Activated T-cell treated with anti-CD3 and anti-CD28 coated beads, Interleukin-2, amount 50 U/mL, for 72 hours (primary cell): ENCODE measurements around the gene AGAP1. TPM values are rescaled to one million over a fixed set of nuclear protein-coding genes. Genes with fewer than 3 reads are reported as not detected.

ENCODE experiments used
- ATAC-seq, 2 donors: fragments of 150-1000 bp; cut with Tn5 transposase; replicated peaks in 1 of 2; 2 replicates each; pipeline ENCODE4 v1.10.0; 2021; ENCODE audit warnings: moderate library complexity in 2 of 2, mild to moderate bottlenecking in 1 of 2
- DNase-seq, 2 donors: peaks; one replicate each; pipeline ENCODE4 v3.0.0; 2021 to 2022; ENCODE audit warnings: mixed read lengths in 1 of 2
- H3K27ac Mint-ChIP-seq: one replicate; pipeline ENCODE4 v1.8.0; 2022; ENCODE audit warnings: mild to moderate bottlenecking, moderate library complexity, mixed read lengths
- H3K27me3 Mint-ChIP-seq: one replicate; pipeline ENCODE4 v1.8.0; 2022; ENCODE audit warnings: low read depth, mixed read lengths
- H3K36me3 Mint-ChIP-seq, 2 donors: one replicate each; pipeline ENCODE4 v1.8.0; 2022; ENCODE audit warnings: mixed read lengths in 2 of 2, mild to moderate bottlenecking in 1 of 2; ENCODE audit not compliant: insufficient read depth in 2 of 2
- H3K4me1 Mint-ChIP-seq: one replicate; pipeline ENCODE4 v1.8.0; 2022; ENCODE audit warnings: low read depth, mixed read lengths
- H3K4me3 Mint-ChIP-seq, 2 donors: one replicate each; pipeline ENCODE4 v1.8.0; 2022; ENCODE audit warnings: mild to moderate bottlenecking in 2 of 2, mixed read lengths in 2 of 2, moderate library complexity in 2 of 2
- H3K9me3 Mint-ChIP-seq, 2 donors: one replicate each; pipeline ENCODE4 v1.8.0; 2022; ENCODE audit warnings: mixed read lengths in 2 of 2
- total RNA-seq, 2 donors: library from RNA; stranded (reverse); gene quantifications; one replicate each; pipeline ENCODE4 v1.2.3, GENCODE V29; 2022

The AGAP1 gene
- total RNA-seq, 2 donors from 2014 or later = 0.74 to 2.9 TPM

DNA sequence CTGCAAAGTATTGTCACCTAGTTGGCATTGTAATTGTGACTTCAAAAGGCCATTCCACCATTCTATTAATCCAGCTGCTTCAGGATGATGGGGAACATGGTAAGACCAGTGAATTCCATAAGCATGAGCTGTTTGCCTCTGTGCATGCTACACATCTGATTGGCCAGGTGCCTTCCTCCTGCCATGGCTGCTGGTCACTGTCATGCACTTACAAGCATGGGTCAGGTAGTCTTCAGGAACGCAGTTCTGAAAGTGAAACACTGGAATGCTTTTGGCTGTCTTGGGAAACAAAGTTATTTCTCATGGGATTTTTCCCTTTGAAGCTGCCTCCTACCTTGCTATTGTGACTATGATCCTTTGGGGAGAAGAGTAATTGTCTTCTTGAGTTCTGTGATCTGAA lies 406.8 kb downstream of the AGAP1 start:
- H3K4me1 Mint-ChIP-seq = no peaks in the 10 kb centered on the region
- no peaks in the 10 kb centered on the region for H3K9me3 Mint-ChIP-seq
- H3K27ac Mint-ChIP-seq = no peak overlapping the region
- no peaks in the 10 kb centered on the region for H3K36me3 Mint-ChIP-seq
- ATAC-seq (no peak), DNase-seq (no peak)
- H3K4me3 Mint-ChIP-seq = no peak overlapping the region
- H3K27me3 Mint-ChIP-seq = peaks cover 15% of the 10 kb centered on the region

DNA sequence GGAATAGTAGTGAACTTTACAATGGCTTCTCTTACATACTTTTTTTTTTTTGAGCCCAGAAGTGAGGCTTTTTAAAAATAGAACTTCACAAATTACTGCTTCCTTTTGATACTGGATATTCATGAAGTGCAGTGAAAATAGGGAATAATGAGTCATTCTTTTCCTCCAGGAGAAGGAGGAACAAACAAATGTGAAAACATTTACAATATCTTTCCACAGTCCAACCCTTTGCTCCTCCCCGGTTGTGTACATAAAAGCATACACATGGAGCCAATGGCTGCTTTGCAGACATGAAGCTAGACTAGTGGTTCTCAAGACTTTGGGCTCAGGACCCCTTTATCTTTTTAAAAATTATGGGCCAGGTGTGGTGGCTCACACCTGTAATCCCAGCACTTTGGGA lies 407.4 kb downstream of the AGAP1 start:
- Mint-ChIP-seq H3K4me3 (no peak overlapping the region), H3K27me3 (peaks cover 21% of the 10 kb centered on the region), H3K4me1 (no peaks in the 10 kb centered on the region), H3K27ac (no peak overlapping the region), H3K36me3 (no peaks in the 10 kb centered on the region), H3K9me3 (no peaks in the 10 kb centered on the region)
- DNase-seq = no peak
- no peak for ATAC-seq

DNA sequence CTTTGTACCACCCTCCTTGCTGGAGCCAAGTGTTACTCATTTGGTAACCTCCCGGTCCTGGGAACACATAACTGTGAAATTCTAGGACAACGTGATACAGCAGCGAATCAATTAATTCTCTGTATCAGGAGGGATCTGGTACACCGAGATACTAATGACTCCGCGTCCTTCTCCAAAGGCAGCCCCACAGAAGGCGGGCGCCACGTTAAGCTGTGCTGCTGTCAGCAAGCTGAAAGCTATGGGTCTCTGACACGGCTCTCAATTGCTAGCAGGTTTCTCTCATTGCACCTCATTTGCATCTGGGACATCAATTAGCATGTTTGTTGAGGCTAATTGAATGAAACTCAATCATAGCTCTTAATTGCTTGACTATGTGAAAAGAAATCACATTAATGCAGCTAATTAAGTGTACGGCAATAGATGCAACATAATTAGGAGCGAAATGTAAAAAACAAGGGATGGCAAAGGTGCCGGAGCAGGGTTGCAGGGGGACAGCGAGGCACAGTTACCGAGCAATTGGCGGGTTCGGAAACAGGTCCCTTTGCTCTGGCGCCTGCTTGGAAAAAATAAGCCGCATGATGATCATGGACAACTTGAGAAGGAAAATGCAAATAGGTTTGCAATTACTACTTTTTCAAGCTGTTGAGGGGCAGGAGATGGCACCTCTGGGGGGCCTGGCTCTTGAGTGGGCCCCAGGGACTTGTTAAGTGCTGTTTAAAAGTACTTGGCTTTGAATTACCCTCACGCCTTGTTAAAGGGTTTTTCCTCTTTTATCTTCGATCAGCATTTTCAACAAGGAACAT lies 410.1 kb downstream of the AGAP1 start:
- Mint-ChIP-seq H3K36me3 (no peaks in the 10 kb centered on the region), H3K9me3 (no peaks in the 10 kb centered on the region), H3K27ac (no peak overlapping the region), H3K4me1 (no peaks in the 10 kb centered on the region), H3K27me3 (peaks cover 32% of the 10 kb centered on the region), H3K4me3 (no peak overlapping the region)
- DNase-seq (no peak), ATAC-seq (no peak)

DNA sequence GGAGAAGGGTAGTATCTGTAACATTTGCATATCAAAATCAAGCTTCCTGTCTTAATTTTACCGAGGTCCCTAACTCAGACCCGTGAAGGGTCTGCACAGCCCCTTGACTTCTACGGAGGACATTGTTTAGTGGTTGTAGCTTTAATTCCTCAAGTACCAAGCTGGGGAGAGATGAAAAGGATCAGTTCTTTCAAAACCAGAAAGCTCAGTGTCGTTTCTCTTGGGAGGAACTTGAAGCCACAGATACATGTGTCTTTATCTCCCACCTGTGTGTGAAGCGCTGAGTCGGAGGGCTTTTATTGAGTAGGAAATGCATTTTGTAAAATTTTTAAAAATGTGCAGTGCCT lies 410.7 kb downstream of the AGAP1 start:
- ATAC-seq = no peak

DNA sequence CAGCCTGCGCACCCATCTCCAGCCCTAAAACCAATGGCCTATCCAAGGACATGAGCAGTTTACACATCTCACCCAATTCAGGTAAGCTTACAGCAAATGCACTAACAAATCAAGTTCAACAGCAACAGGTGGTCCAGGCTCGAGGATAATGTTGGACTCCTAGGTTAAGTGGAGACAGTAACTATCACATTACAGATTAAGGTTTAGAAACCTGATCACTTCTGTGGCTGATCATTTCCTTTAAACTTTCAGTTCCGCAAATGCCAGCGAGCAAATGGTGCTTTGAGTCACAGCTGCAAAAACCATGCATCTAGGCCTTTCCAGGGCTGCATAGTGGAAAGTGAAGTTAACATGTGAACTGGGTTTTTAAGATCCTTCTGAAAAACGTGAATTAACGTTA lies 415.0 kb downstream of the AGAP1 start:
- peaks cover 24% of the 10 kb centered on the region for H3K27me3 Mint-ChIP-seq
- no peak overlapping the region for H3K27ac Mint-ChIP-seq
- H3K4me1 Mint-ChIP-seq = no peaks in the 10 kb centered on the region
- no peaks in the 10 kb centered on the region for H3K36me3 Mint-ChIP-seq
- ATAC-seq (no peak), DNase-seq (no peak)
- no peak overlapping the region for H3K4me3 Mint-ChIP-seq
- H3K9me3 Mint-ChIP-seq = no peaks in the 10 kb centered on the region

More for the DNA sequence above, 410.7 kb downstream of the AGAP1 start:
- no peak for DNase-seq
- Mint-ChIP-seq H3K9me3 (no peaks in the 10 kb centered on the region), H3K27me3 (peaks cover 32% of the 10 kb centered on the region), H3K4me3 (no peak overlapping the region), H3K36me3 (no peaks in the 10 kb centered on the region), H3K27ac (no peak overlapping the region), H3K4me1 (no peaks in the 10 kb centered on the region)

DNA sequence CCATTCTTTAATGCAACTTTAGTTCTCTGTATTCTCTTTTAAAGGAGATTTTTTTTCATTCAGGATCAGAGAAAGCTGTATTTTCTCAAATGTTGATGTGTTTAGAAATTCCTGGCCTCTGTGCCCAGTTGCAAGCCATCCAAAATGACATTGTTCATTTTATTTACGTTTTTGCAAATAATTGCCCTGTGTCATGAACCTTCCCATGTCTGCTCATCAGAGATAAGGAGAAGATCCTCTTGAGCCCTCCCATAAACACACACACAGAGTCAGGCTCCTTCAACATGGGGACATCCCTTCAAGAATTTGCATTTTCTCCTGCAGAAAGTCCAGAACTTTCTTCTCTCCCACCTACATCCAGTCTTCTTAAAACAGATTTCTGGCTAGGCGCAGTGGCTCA lies 415.5 kb downstream of the AGAP1 start:
- Mint-ChIP-seq H3K27ac (no peak overlapping the region), H3K27me3 (peaks cover 25% of the 10 kb centered on the region), H3K9me3 (no peaks in the 10 kb centered on the region), H3K4me3 (no peak overlapping the region), H3K36me3 (no peaks in the 10 kb centered on the region), H3K4me1 (no peaks in the 10 kb centered on the region)
- DNase-seq (no peak), ATAC-seq (no peak)

DNA sequence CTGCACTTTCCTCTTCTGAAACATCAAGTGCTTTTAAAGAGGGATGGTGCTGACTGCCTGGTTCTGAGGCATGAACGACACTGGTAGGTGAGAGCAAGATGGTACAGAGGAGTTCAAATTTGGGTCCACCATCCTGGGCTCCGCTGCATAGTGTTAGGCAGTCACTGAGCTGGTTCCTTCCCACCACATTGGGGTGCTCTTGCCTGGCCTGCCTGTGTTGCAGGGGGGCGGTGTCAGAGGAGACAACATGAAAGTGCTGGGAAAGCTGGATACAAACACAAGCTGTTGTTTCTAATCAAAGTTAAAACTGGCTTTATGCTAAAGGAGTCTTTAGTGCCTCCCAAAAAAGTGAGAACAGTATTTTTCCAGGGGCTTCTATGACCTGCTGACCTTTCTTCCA lies 416.2 kb downstream of the AGAP1 start:
- Mint-ChIP-seq H3K9me3 (no peaks in the 10 kb centered on the region), H3K4me3 (no peak overlapping the region), H3K27me3 (peaks cover 27% of the 10 kb centered on the region), H3K36me3 (peaks cover 0 to 1% of the 10 kb centered on the region in 2 donors), H3K27ac (no peak overlapping the region), H3K4me1 (no peaks in the 10 kb centered on the region)
- DNase-seq = no peak
- no peak for ATAC-seq

DNA sequence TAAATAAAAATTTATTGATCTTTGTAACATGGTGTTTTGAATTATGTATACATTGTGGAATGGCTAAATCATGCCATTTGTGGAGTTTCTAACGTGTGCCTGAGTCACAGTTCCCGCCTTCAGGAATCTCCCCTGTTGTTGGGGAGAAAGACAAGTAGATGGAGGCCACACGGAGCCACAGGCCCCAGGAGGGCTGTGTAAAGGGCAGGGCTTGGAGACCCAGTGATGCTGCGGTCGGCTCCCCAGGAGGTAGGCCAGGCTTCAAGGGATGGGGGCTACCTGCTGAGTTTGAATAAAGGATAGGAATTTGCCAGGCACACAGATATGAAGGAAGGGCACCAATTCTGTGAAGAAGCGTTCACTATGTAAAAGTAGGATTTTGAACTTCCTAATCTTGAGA lies 417.3 kb downstream of the AGAP1 start:
- Mint-ChIP-seq H3K27me3 (peaks cover 19% of the 10 kb centered on the region), H3K36me3 (peaks cover 0 to 2% of the 10 kb centered on the region in 2 donors), H3K27ac (no peak overlapping the region), H3K4me3 (no peak overlapping the region), H3K4me1 (no peaks in the 10 kb centered on the region), H3K9me3 (peaks cover 0 to under 1% of the 10 kb centered on the region in 2 donors)
- no peak for DNase-seq
- ATAC-seq = no peak

DNA sequence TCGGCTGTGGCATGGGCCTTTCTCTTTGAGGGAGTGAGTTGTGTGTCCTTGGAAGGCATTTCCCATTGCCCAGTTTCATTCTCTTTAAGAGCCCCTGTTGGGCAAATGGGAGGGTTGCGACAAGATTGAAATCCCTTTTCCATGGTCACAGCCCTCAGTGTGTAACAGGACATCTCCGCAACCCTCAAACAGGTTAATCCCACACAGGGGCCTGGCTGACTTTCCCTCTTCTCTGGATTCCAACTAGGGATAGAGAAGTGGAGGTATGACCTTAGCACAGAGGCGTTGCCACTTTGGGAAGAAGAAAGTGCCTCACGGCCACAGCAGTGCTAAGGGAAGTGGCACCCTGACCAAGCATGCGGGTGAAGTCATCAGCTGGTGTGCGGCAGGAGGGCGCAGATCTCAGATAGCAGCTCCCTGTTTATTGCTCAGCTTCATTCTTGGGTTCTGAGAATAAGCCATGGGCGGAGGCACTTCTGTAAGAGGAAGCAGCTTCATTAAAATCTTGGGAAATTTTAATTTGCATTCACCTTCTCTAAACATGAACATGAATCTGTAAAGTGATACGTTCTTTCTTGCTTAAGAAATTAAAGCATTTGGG lies 417.9 kb downstream of the AGAP1 start:
- no peaks in the 10 kb centered on the region for H3K4me1 Mint-ChIP-seq
- H3K27ac Mint-ChIP-seq = no peak overlapping the region

DNA sequence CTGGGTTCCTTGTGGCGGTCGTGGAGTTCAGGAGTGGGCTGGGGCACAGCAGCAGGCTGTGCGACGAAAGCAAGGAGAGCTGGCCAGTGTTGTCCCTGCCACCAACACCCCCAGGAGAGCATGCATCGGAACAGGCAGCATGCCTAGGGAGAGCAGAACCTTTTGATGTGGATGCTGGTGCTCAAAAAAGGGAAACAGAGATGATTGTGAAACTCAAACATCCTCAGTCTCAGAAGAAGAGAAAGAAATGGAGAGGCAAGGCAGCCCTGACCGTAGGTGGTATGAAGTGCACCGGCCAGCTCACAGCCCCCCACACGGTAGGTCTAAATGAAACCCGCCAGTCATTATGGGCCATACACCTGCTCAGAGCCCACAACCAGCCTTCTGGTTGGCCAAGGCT lies 420.9 kb downstream of the AGAP1 start:
- Mint-ChIP-seq H3K4me3 (no peak overlapping the region), H3K4me1 (no peaks in the 10 kb centered on the region), H3K36me3 (peaks cover 0 to 4% of the 10 kb centered on the region in 2 donors), H3K27ac (no peak overlapping the region), H3K27me3 (peaks cover 9% of the 10 kb centered on the region), H3K9me3 (peaks cover 0 to 5% of the 10 kb centered on the region in 2 donors)
- no peak for ATAC-seq
- no peak for DNase-seq

More for the DNA sequence above, 417.9 kb downstream of the AGAP1 start:
- Mint-ChIP-seq H3K36me3 (peaks cover 0 to 4% of the 10 kb centered on the region in 2 donors), H3K9me3 (peaks cover 0 to 5% of the 10 kb centered on the region in 2 donors), H3K4me3 (no peak overlapping the region), H3K27me3 (peaks cover 13% of the 10 kb centered on the region)
- no peak for DNase-seq
- ATAC-seq = no peak

DNA sequence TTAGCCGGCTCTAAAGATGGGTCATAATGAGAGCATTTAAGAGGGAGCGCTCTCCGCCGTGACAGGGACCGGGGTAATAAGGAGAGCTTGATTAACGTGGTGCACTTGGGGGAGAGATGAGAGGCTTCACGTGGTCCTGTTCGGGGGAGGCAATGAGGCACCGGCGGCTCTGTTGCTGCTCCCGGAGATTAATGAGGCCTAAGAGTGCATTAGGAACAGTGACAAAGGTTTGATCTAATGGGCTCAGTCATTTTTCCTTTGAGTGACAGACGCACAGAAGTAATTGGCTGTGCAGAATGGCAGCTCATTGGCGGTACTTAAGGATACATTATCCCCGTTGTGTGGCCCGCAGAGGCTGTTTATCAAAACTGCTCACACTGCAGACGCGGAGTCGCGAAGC lies 423.7 kb downstream of the AGAP1 start:
- no peak overlapping the region for H3K27ac Mint-ChIP-seq
- H3K36me3 Mint-ChIP-seq = peaks cover 0 to 4% of the 10 kb centered on the region in 2 donors
- H3K4me3 Mint-ChIP-seq = no peak overlapping the region
- no peaks in the 10 kb centered on the region for H3K4me1 Mint-ChIP-seq
- ATAC-seq = no peak
- peaks cover 12% of the 10 kb centered on the region for H3K27me3 Mint-ChIP-seq
- DNase-seq = no peak
- H3K9me3 Mint-ChIP-seq = peaks cover 0 to 5% of the 10 kb centered on the region in 2 donors

DNA sequence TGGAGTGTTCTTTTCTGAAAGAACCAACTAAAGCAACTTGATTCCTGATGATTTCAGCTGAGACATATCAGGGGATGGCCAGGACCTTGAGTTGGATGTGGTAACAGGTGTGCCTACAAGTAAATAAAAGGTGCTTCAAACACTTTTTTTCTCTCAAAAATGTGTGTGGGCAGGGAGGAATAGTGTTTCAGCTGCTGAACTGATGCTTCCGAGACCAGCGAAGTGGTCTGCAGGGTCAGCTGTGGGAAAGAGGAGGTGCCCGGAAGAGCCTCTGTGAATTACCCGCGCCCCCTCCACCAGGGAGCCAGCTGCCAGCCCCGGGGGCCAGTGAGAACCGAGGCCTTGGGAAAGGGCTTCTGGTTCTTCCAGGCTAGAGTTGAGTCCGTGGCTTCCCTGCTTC lies 425.0 kb downstream of the AGAP1 start:
- H3K27ac Mint-ChIP-seq = no peak overlapping the region
- ATAC-seq (no peak), DNase-seq (no peak)
- peaks cover 12% of the 10 kb centered on the region for H3K27me3 Mint-ChIP-seq
- peaks cover 0 to 4% of the 10 kb centered on the region in 2 donors for H3K36me3 Mint-ChIP-seq
- H3K9me3 Mint-ChIP-seq = peaks cover 0 to 5% of the 10 kb centered on the region in 2 donors
- H3K4me3 Mint-ChIP-seq = no peak overlapping the region
- H3K4me1 Mint-ChIP-seq = no peaks in the 10 kb centered on the region

DNA sequence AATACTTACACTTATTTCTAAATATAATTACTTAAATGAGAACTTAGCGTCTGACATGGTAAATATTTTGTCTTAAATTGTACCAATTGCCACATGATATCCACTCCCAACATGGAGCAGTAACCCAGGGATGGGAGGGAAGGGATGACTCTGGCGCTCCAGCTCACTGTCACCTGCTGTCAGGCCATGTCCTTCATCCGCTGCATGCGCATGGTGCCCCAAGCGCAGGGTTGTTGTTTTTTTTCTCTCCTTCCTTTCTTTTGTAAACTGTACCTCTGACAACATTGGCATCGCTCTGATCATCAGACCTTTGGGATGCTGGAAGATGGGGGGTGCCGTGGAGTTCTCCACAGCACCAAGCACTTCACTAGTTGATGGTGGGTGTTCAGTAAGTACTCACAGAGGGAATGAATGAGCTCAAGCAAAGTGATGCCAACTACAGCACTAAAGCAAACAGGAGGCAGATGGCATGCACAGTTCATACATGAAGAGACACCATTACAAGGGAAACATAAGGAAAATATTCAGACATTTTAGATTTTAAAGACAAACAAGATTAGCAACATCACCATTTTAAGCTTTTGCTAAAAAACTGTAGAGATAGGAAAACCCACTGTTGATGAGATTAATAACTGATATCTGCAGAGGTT lies 426.5 kb downstream of the AGAP1 start:
- Mint-ChIP-seq H3K27ac (no peak overlapping the region), H3K36me3 (peaks cover 0 to 2% of the 10 kb centered on the region in 2 donors), H3K4me1 (no peaks in the 10 kb centered on the region), H3K9me3 (peaks cover 0 to 5% of the 10 kb centered on the region in 2 donors), H3K27me3 (peaks cover 5% of the 10 kb centered on the region), H3K4me3 (no peak overlapping the region)
- DNase-seq (no peak), ATAC-seq (no peak)
